GM23338 (cell line): ENCODE measurements around the gene NEMP2. TPM values are rescaled to one million over a fixed set of nuclear protein-coding genes. Genes with fewer than 3 reads are reported as not detected.
A peak's percentile ranks its signal among the peaks of the same experiment; 100 is the strongest.

Experiments
- ATAC-seq: fragments of 200-7000 bp; cut with Tn5 transposase; 3 replicates; pipeline ENCODE4 v1.9.1; 2020
- DNase-seq: peaks from one replicate; pipeline ENCODE4 v3.0.0-alpha.2; 2015; ENCODE audit warnings: low spot score
- H2AFZ ChIP-seq: fragments of 200-600 bp; sonication (generic); 2 replicates; pipeline ENCODE4 v1.8.0; 2016; ENCODE audit warnings: antibody characterized with exemption, mild to moderate bottlenecking, moderate library complexity
- H3F3A ChIP-seq: fragments of 200-600 bp; sonication (generic); replicated peaks from 2 replicates; pipeline ENCODE4 v1.8.0; 2017; ENCODE audit warnings: antibody characterized with exemption, mixed run types, low read depth
- H3K27ac ChIP-seq: fragments of 200-600 bp; sonication (generic); 2 replicates; pipeline ENCODE4 v1.6.1; 2016; ENCODE audit warnings: low read depth
- H3K27me3 ChIP-seq: fragments of 200-600 bp; sonication (generic); 2 replicates; pipeline ENCODE4 v1.8.0; 2016; ENCODE audit warnings: mild to moderate bottlenecking, mixed run types, moderate library complexity; ENCODE audit not compliant: insufficient read depth
- H3K36me3 ChIP-seq: fragments of 200-600 bp; sonication (generic); 2 replicates; pipeline ENCODE4 v1.8.0; 2016; ENCODE audit warnings: mild to moderate bottlenecking; ENCODE audit not compliant: insufficient read depth
- H3K4me1 ChIP-seq: fragments of 200-600 bp; sonication (generic); 2 replicates; pipeline ENCODE4 v1.8.0; 2016; ENCODE audit warnings: mild to moderate bottlenecking, moderate library complexity; ENCODE audit not compliant: insufficient read depth
- H3K4me2 ChIP-seq: fragments of 200-600 bp; sonication (generic); 2 replicates; pipeline ENCODE4 v1.7.1; 2017; ENCODE audit warnings: mixed run types
- H3K4me3 ChIP-seq: fragments of 200-600 bp; sonication (generic); 2 replicates; pipeline ENCODE4 v1.6.1; 2016; ENCODE audit warnings: mixed run types
- H3K79me2 ChIP-seq: fragments of 200-600 bp; sonication (generic); replicated peaks from 2 replicates; pipeline ENCODE4 v1.8.0; 2017; ENCODE audit warnings: mild to moderate bottlenecking; ENCODE audit not compliant: insufficient read depth
- H3K9me2 ChIP-seq: fragments of 200-600 bp; sonication (generic); 2 replicates; pipeline ENCODE4 v1.8.0; 2017; ENCODE audit not compliant: insufficient read depth
- H4K20me1 ChIP-seq: fragments of 200-600 bp; sonication (generic); replicated peaks from 2 replicates; pipeline ENCODE4 v1.8.0; 2017; ENCODE audit warnings: mild to moderate bottlenecking; ENCODE audit not compliant: insufficient read depth
- H3K27ac Mint-ChIP-seq: 2 replicates; pipeline ENCODE4 v1.8.0; 2020; ENCODE audit warnings: inconsistent platforms, mild to moderate bottlenecking, moderate library complexity, mixed read lengths
- H3K27me3 Mint-ChIP-seq: 3 replicates; pipeline ENCODE4 v1.8.0; 2022; ENCODE audit warnings: low read depth, mild to moderate bottlenecking, moderate library complexity, mixed read lengths, inconsistent platforms; ENCODE audit not compliant: insufficient read depth, poor library complexity
- H3K36me3 Mint-ChIP-seq: 3 replicates; pipeline ENCODE4 v1.8.0; 2021; ENCODE audit warnings: low read depth, mild to moderate bottlenecking, inconsistent platforms, moderate library complexity, mixed read lengths
- H3K4me1 Mint-ChIP-seq: 3 replicates; pipeline ENCODE4 v1.8.0; 2020; ENCODE audit warnings: mild to moderate bottlenecking, inconsistent platforms, mixed read lengths
- H3K4me3 Mint-ChIP-seq: 3 replicates; pipeline ENCODE4 v1.8.0; 2021; ENCODE audit warnings: moderate library complexity, mild to moderate bottlenecking, inconsistent platforms, mixed read lengths
- H3K9me3 Mint-ChIP-seq: 3 replicates; pipeline ENCODE4 v1.8.0; 2020; ENCODE audit warnings: moderate library complexity, mild to moderate bottlenecking, inconsistent platforms, mixed read lengths
- CREB1 ChIP-seq: fragments of 250-450 bp; sonication (Bioruptor Pico); IDR thresholded peaks from 2 replicates; pipeline ENCODE4 v1.5.0; 2020; ENCODE audit warnings: low read depth, mild to moderate bottlenecking, moderate library complexity
- CTCF ChIP-seq, 2 experiments: fragments of 200-600 bp in 1 of 2; sonication (generic) in 1 of 2; conservative IDR thresholded peaks; 2 replicates each; pipeline versions ENCODE4 v1.5.1 to v1.6.1; 2016 to 2017; ENCODE audit warnings: antibody characterized with exemption in 2 of 2, low read depth in 2 of 2, mild to moderate bottlenecking in 2 of 2, moderate library complexity in 1 of 2
- EZH2phosphoT487 ChIP-seq: fragments of 200-600 bp; sonication (generic); IDR thresholded peaks from one replicate; pipeline ENCODE4 v1.8.1; 2018; ENCODE audit warnings: antibody characterized with exemption; ENCODE audit not compliant: unreplicated experiment
- JUNB ChIP-seq: IDR thresholded peaks from one replicate; pipeline ENCODE4 v1.6.1; 2016; ENCODE audit warnings: antibody characterized with exemption; ENCODE audit not compliant: unreplicated experiment
- NANOG ChIP-seq: IDR thresholded peaks from 2 replicates; pipeline ENCODE4 v1.6.1; 2016; ENCODE audit warnings: antibody characterized with exemption, borderline replicate concordance
- POLR2AphosphoS5 ChIP-seq: IDR thresholded peaks from 2 replicates; pipeline ENCODE4 v1.6.1; 2016; ENCODE audit warnings: antibody characterized with exemption, low read depth
- STAT1 ChIP-seq: IDR thresholded peaks from one replicate; pipeline ENCODE4 v1.6.1; 2016; ENCODE audit warnings: antibody characterized with exemption; ENCODE audit not compliant: unreplicated experiment
- ZNF331 ChIP-seq: fragments of 250-450 bp; sonication (Bioruptor Pico); IDR thresholded peaks from 2 replicates; pipeline ENCODE4 v1.5.0; 2020; ENCODE audit warnings: low read depth, mild to moderate bottlenecking, moderate library complexity
- polyA plus RNA-seq: library from polyadenylated mRNA; unstranded; fragments of >200 nt; fragmentation: Nextera tagmentation; extraction: Ambion mirVana; gene quantifications from 2 replicates; pipeline ENCODE4 v1.2.1, GENCODE V29; 2016
- total RNA-seq: library from RNA; depleted of rRNA; stranded (reverse); fragments of >200 nt; shearing (Covaris generic); gene quantifications from 2 replicates; pipeline ENCODE4 v1.2.3, GENCODE V29; 2014

The NEMP2 gene
- total and polyA plus RNA-seq, 2 experiments from 2014 or later, result 1.2 to 4.0 TPM

- H3K27me3 ChIP-seq, result no peaks in the 10 kb centered on the region
- H3K27me3 Mint-ChIP-seq, result no peaks in the 10 kb centered on the region
- H2AFZ ChIP-seq, result no peak overlapping the region
- no peak overlapping the region; the same call in 1 of the 2 replicates for H3K27ac Mint-ChIP-seq
- no peaks in the 10 kb centered on the region for H3F3A ChIP-seq
- no peak for ATAC-seq
- no peaks in the 10 kb centered on the region for H3K79me2 ChIP-seq
- TF ChIP-seq EZH2phosphoT487, result no peak
- TF ChIP-seq STAT1, result no peak
- no peak for TF ChIP-seq CREB1
- no peak for TF ChIP-seq ZNF331
- TF ChIP-seq NANOG, result no peak
- peaks cover 10% of the 10 kb centered on the region for H3K4me1 ChIP-seq
- no peak overlapping the region for H3K27ac ChIP-seq
- H3K36me3 ChIP-seq, result no peaks in the 10 kb centered on the region
- H3K4me1 Mint-ChIP-seq, result peaks cover 19% of the 10 kb centered on the region
- no peaks in the 10 kb centered on the region for H4K20me1 ChIP-seq
- H3K4me3 Mint-ChIP-seq, result no peak overlapping the region
- H3K9me2 ChIP-seq, result no peaks in the 10 kb centered on the region
- no peaks in the 10 kb centered on the region for H3K36me3 Mint-ChIP-seq
- H3K9me3 Mint-ChIP-seq, result no peaks in the 10 kb centered on the region
- no peak for DNase-seq
- no peak overlapping the region for H3K4me2 ChIP-seq
- H3K4me3 ChIP-seq, result no peak overlapping the region
Measured at GRCh38 chr2:190501231-190501630, 33.3 kb downstream of the NEMP2 start.

GRCh38 chr2:190500054-190500502 lies 34.4 kb downstream of the NEMP2 start:
- H3K4me3 Mint-ChIP-seq, result no peak overlapping the region
- Histone ChIP-seq H3F3A (no peaks in the 10 kb centered on the region), H3K9me2 (no peaks in the 10 kb centered on the region), H3K4me2 (0 out of 2 replicates have a peak overlapping the region, but pooled peaks have one; percentile 3), H2AFZ (no peak overlapping the region), H3K79me2 (no peaks in the 10 kb centered on the region), H3K4me3 (no peak overlapping the region), H3K27ac (no peak overlapping the region), H3K4me1 (peaks cover 10% of the 10 kb centered on the region), H3K36me3 (no peaks in the 10 kb centered on the region), H3K27me3 (no peaks in the 10 kb centered on the region), H4K20me1 (no peaks in the 10 kb centered on the region)
- H3K4me1 Mint-ChIP-seq, result peaks cover 17% of the 10 kb centered on the region; the same call in 2 of the 3 replicates
- DNase-seq (peak; percentile 31), ATAC-seq (peak; percentile 92)
- no peaks in the 10 kb centered on the region for H3K27me3 Mint-ChIP-seq
- H3K27ac Mint-ChIP-seq, result peak overlapping the region; percentile 61; the same call in 1 of the 2 replicates
- H3K9me3 Mint-ChIP-seq, result no peaks in the 10 kb centered on the region
- TF ChIP-seq EZH2phosphoT487 (no peak), CTCF (conservative IDR thresholded peaks at IDR 0.05; ENCODE audit: low read depth in 2 of 2) (no peak), NANOG (no peak), JUNB (no peak), ZNF331 (no peak)
- no peaks in the 10 kb centered on the region for H3K36me3 Mint-ChIP-seq

GRCh38 chr2:190499273-190499672 lies 35.2 kb downstream of the NEMP2 start:
- no peaks in the 10 kb centered on the region for H3K27me3 ChIP-seq
- peaks cover 2% of the 10 kb centered on the region for H3K27me3 Mint-ChIP-seq
- peaks cover 10% of the 10 kb centered on the region for H3K4me1 ChIP-seq
- H3K27ac Mint-ChIP-seq, result no peak overlapping the region
- H3K27ac ChIP-seq, result no peak overlapping the region
- no peak overlapping the region for H3K4me2 ChIP-seq
- no peaks in the 10 kb centered on the region for H3K9me2 ChIP-seq
- no peaks in the 10 kb centered on the region for H3K9me3 Mint-ChIP-seq
- DNase-seq (no peak), ATAC-seq (no peak)
- no peak overlapping the region for H2AFZ ChIP-seq
- H3K36me3 ChIP-seq, result no peaks in the 10 kb centered on the region
- H3K79me2 ChIP-seq, result no peaks in the 10 kb centered on the region
- H3K36me3 Mint-ChIP-seq, result no peaks in the 10 kb centered on the region
- no peak overlapping the region for H3K4me3 Mint-ChIP-seq
- H3K4me3 ChIP-seq, result no peak overlapping the region
- H3F3A ChIP-seq, result no peaks in the 10 kb centered on the region
- no peaks in the 10 kb centered on the region for H4K20me1 ChIP-seq
- TF ChIP-seq CREB1 (no peak), CTCF (conservative IDR thresholded peaks at IDR 0.05; ENCODE audit: low read depth in 2 of 2) (no peak), POLR2AphosphoS5 (no peak), STAT1 (no peak)
- H3K4me1 Mint-ChIP-seq, result peaks cover 17% of the 10 kb centered on the region; the same call in 2 of the 3 replicates
